ENCODE measurements around the gene OR1G1.
"Not testable (repeated sequence)": the region's sequence is repeated elsewhere in the genome, so short reads cannot be mapped to it uniquely, and the experiment has no call there.

OR1G1 gene

DNA sequence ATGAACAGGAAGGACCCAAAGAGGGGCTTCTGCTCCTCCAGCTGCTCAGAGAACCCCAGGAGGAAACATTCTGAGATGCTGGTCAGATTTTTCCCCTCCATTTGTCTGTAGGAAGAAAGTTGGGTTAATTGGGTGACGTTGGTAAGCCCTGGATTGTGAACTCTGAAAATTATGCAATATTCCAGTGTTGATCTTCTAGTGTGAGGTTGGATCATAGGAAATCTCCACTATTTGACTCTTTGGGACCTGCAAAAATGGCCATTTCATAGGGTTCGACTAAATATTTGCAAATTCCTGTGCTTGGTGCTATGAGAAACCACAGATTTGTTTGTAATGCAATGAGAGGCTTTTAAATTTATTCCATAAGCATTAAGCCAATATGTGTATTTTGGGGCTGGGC, at the start of gene OR1G1:
Gene OR1G1, minus strand, starts transcription at position 101 of the 400 bp plus-strand sequence. Its CDS starts 0 bp downstream, at position 101.
- DNase-seq = no peak

DNA sequence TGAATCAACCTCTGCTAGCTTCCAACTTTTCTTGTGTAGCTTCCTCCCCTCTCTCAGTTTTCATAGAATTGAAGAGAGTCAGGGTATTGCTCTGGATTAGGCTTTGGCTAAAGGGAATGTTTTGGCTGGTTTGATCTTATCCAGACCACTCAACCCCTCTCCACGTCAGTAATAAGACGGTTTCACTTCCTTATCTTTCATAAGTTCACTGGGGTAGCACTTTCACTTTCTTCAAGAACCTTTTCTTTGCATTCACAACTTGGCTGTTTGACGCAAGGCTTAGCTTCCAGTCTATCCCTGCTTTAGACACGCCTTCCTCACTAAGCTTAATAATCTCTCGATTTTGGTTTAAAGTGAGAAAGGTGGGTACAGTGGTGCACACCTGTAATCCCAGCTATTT, 40.2 kb upstream of the OR1G1 start:
- no peak for DNase-seq

DNA sequence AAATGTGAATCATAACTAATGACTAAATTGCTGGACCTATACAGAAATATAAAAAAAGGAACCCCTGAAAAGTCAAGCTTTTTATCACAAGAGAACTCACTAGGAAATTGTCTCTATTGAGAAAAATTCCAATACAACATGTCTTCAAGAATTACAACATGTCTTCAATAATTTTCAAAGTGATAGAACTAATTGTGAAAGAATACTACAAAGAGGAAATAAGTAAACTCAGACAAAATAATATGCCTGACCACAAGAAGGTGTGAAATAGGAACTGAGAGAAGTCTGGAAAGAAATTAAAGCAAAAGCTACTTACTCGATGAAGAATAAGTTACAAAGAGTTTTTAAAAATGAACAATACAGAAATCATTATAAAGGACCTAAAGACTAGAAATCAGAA, 29.9 kb upstream of the OR1G1 start:
- no peak for DNase-seq

GRCh38 chr17:3137494-3137893, 10.1 kb upstream of the OR1G1 start:
- DNase-seq = not testable (repeated sequence)

DNA sequence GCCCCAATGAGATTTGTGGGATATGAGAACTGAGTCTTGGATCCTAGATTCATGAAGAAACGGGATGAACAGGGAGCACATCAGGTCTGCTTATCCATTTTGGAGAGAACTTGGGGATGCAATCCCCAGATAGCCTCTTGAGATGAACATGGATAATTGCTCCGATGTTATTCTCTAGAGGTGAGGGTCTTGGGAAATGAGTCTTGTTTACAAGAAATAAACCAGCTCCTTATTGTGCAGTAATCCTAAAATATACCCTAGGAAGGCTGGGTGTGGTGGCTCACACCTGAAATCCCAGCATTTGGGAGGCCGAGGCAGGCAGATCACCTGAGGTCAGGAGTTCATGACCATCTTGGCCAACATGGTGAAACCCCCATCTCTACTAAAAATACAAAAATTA, 23.0 kb downstream of the OR1G1 start, which contains the start of gene OR1D2:
Gene OR1D2, minus strand, starts transcription at position 101 of the 400 bp plus-strand sequence. CDS start 11,426 bp downstream, outside the sequence.
- no peak for DNase-seq

All from activated naive CD4-positive, alpha-beta T cell treated with Interleukin-2 at 50 U/mL for 16 hours (primary cell).